Measurements from ENCODE around the gene S100PBP.

Gene S100PBP

GRCh38 chr1:32848354-32849063, 31.1 kb downstream of the S100PBP start:
- no peaks in the 10 kb centered on the region for H3K27me3 ChIP-seq (ENCODE audit: control insufficient read depth, insufficient read depth, low read length)
- H3K4me1 ChIP-seq (ENCODE audit: control insufficient read depth, insufficient read depth, low read length), result peaks cover 10% of the 10 kb centered on the region; the same call in 1 of the 2 replicates
- no peaks in the 10 kb centered on the region for H3K9me3 ChIP-seq (ENCODE audit: control insufficient read depth, insufficient read depth, low read depth, low read length)
- no peak overlapping the region for H3K27ac ChIP-seq (ENCODE audit: low read depth, low read length)
- H3K36me3 ChIP-seq (ENCODE audit: control insufficient read depth, insufficient read depth, low read length), result peaks cover 41% of the 10 kb centered on the region
- no peak overlapping the region for H3K4me3 ChIP-seq (ENCODE audit: low read depth, low read length)
- no peak overlapping the region for H3K9ac ChIP-seq (ENCODE audit: low read length)

- peaks cover 69% of the 10 kb centered on the region for H3K36me3 ChIP-seq (ENCODE audit: control insufficient read depth, insufficient read depth, low read length)
- H3K27ac ChIP-seq (ENCODE audit: low read depth, low read length), result no peak overlapping the region
- H3K4me3 ChIP-seq (ENCODE audit: low read depth, low read length), result no peak overlapping the region
- H3K4me1 ChIP-seq (ENCODE audit: control insufficient read depth, insufficient read depth, low read length), result peaks cover 1% of the 10 kb centered on the region; the same call in 1 of the 2 replicates
- H3K27me3 ChIP-seq (ENCODE audit: control insufficient read depth, insufficient read depth, low read length), result no peaks in the 10 kb centered on the region
- no peaks in the 10 kb centered on the region for H3K9me3 ChIP-seq (ENCODE audit: control insufficient read depth, insufficient read depth, low read depth, low read length)
- H3K9ac ChIP-seq (ENCODE audit: low read length), result no peak overlapping the region
These were observed 38.6 kb downstream of the S100PBP start for GRCh38 chr1:32855861-32856617.

DNA sequence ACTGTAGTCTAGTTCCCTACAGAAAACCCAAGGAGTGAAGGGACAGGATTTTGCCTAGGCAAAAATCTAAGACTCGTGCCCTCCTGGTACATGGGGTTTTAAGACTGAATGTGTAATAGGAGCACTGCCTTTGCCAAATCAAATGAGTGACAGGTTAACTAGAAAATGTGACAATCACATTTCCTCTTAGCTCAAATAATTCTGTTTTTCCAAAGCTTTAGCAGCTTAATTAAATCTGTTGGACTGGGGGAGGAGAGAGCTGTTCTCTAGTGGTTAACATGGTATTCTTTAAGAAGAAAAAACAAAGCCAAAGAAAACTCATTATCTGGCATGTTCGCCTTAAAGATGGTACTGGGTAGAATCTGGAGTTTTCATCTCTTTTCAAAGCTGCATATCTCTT, 40.7 kb downstream of the S100PBP start:
- Histone ChIP-seq H3K27me3 (ENCODE audit: control insufficient read depth, insufficient read depth, low read length) (no peaks in the 10 kb centered on the region), H3K9ac (ENCODE audit: low read length) (no peak overlapping the region), H3K9me3 (ENCODE audit: control insufficient read depth, insufficient read depth, low read depth, low read length) (no peaks in the 10 kb centered on the region), H3K4me1 (ENCODE audit: control insufficient read depth, insufficient read depth, low read length) (no peaks in the 10 kb centered on the region), H3K36me3 (ENCODE audit: control insufficient read depth, insufficient read depth, low read length) (peaks cover 76% of the 10 kb centered on the region), H3K27ac (ENCODE audit: low read depth, low read length) (no peak overlapping the region), H3K4me3 (ENCODE audit: low read depth, low read length) (no peak overlapping the region)

- H3K4me3 ChIP-seq (ENCODE audit: low read depth, low read length), result no peak overlapping the region
- H3K36me3 ChIP-seq (ENCODE audit: control insufficient read depth, insufficient read depth, low read length), result peaks cover 76% of the 10 kb centered on the region
- no peaks in the 10 kb centered on the region for H3K9me3 ChIP-seq (ENCODE audit: control insufficient read depth, insufficient read depth, low read depth, low read length)
- no peak overlapping the region for H3K27ac ChIP-seq (ENCODE audit: low read depth, low read length)
- no peak overlapping the region for H3K9ac ChIP-seq (ENCODE audit: low read length)
- no peaks in the 10 kb centered on the region for H3K4me1 ChIP-seq (ENCODE audit: control insufficient read depth, insufficient read depth, low read length)
- H3K27me3 ChIP-seq (ENCODE audit: control insufficient read depth, insufficient read depth, low read length), result no peaks in the 10 kb centered on the region
These were observed 41.3 kb downstream of the S100PBP start for GRCh38 chr1:32858791-32859190.

DNA sequence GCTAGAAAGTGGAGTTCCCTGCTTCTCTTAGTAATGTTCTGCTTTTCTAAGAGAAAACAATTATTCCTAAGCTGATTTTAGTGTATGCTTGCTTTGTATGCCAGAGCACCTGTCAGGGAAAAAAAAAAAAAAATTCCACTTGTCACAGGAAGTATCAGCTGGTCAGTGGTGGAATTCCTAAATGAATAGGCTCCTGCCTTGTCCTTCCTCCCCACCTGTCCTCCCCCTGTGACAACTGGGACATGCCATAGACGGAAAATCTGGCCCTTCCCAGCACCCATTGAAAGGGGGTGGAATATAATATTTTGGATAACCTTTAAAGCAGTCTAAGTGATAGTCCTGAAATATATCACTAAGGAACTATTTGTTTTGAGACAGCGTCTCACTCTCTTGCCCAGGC, 42.5 kb downstream of the S100PBP start:
- no peaks in the 10 kb centered on the region for H3K9me3 ChIP-seq (ENCODE audit: control insufficient read depth, insufficient read depth, low read depth, low read length)
- H3K27me3 ChIP-seq (ENCODE audit: control insufficient read depth, insufficient read depth, low read length), result no peaks in the 10 kb centered on the region
- no peak overlapping the region for H3K4me3 ChIP-seq (ENCODE audit: low read depth, low read length)
- H3K9ac ChIP-seq (ENCODE audit: low read length), result no peak overlapping the region
- H3K36me3 ChIP-seq (ENCODE audit: control insufficient read depth, insufficient read depth, low read length), result peaks cover 72% of the 10 kb centered on the region
- no peaks in the 10 kb centered on the region for H3K4me1 ChIP-seq (ENCODE audit: control insufficient read depth, insufficient read depth, low read length)
- H3K27ac ChIP-seq (ENCODE audit: low read depth, low read length), result no peak overlapping the region

DNA sequence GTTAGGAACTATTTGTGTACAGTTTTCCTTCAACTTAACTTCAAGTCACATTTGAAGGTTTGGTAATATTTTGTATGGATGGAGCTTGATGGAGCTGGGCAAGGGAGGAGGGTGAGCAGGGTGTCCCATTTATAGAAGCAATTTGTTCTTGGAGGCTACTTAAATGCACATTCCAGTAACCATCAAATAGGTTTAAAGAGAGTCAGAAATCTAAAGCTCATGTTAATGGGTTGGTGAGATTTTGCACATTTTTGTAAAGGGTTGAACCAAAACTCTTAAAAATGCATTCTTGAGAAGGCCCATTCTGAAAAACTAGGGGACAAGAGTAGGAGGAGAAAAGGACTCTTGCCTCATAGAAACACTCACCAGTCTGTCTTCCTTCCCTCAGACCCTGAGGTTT, 43.1 kb downstream of the S100PBP start:
- Histone ChIP-seq H3K9me3 (ENCODE audit: control insufficient read depth, insufficient read depth, low read depth, low read length) (no peaks in the 10 kb centered on the region), H3K36me3 (ENCODE audit: control insufficient read depth, insufficient read depth, low read length) (peaks cover 66% of the 10 kb centered on the region), H3K9ac (ENCODE audit: low read length) (no peak overlapping the region), H3K27me3 (ENCODE audit: control insufficient read depth, insufficient read depth, low read length) (no peaks in the 10 kb centered on the region), H3K4me3 (ENCODE audit: low read depth, low read length) (no peak overlapping the region), H3K4me1 (ENCODE audit: control insufficient read depth, insufficient read depth, low read length) (no peaks in the 10 kb centered on the region), H3K27ac (ENCODE audit: low read depth, low read length) (no peak overlapping the region)

GRCh38 chr1:32861904-32862695, 44.6 kb downstream of the S100PBP start:
- no peaks in the 10 kb centered on the region for H3K9me3 ChIP-seq (ENCODE audit: control insufficient read depth, insufficient read depth, low read depth, low read length)
- peaks cover 51% of the 10 kb centered on the region for H3K36me3 ChIP-seq (ENCODE audit: control insufficient read depth, insufficient read depth, low read length)
- no peaks in the 10 kb centered on the region for H3K27me3 ChIP-seq (ENCODE audit: control insufficient read depth, insufficient read depth, low read length)
- H3K4me3 ChIP-seq (ENCODE audit: low read depth, low read length), result no peak overlapping the region
- no peak overlapping the region for H3K27ac ChIP-seq (ENCODE audit: low read depth, low read length)
- H3K4me1 ChIP-seq (ENCODE audit: control insufficient read depth, insufficient read depth, low read length), result no peaks in the 10 kb centered on the region
- no peak overlapping the region for H3K9ac ChIP-seq (ENCODE audit: low read length)

DNA sequence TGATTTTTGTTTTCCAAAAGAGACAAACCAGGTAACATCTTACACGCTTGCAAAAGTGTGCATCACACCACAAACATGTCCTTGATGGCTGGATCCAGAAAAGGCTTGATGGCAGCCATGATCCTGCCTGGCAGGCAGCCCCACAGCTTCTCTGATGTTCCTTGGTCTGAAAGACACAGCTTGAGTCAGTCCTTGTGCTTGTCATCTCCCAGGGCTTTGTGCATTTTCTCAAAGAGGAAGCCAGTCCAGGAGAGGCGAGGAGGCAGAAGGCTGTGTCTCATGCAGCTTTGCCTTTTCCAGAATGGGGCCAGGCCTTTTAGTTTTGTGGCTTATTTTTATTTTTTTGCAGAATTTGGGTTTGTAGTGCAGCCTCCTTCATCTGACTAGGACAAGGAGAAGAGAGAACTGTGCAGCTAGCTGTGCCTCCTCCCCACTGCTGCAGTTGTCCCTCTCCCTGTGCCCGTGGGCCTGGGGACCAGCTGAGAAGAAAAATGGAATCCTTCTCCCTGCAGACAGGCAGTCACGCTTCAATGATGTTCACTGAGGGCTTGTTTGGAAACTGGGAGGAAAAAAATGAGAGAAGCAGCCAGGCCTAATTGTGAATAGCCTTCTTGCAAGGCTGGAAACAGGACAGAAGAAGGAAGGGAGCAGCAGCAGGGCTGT, 45.9 kb downstream of the S100PBP start:
- H3K4me1 ChIP-seq (ENCODE audit: control insufficient read depth, insufficient read depth, low read length), result no peaks in the 10 kb centered on the region
- no peaks in the 10 kb centered on the region for H3K27me3 ChIP-seq (ENCODE audit: control insufficient read depth, insufficient read depth, low read length)
- H3K36me3 ChIP-seq (ENCODE audit: control insufficient read depth, insufficient read depth, low read length), result peaks cover 43% of the 10 kb centered on the region
- H3K4me3 ChIP-seq (ENCODE audit: low read depth, low read length), result no peak overlapping the region
- no peaks in the 10 kb centered on the region for H3K9me3 ChIP-seq (ENCODE audit: control insufficient read depth, insufficient read depth, low read depth, low read length)
- no peak overlapping the region for H3K9ac ChIP-seq (ENCODE audit: low read length)
- H3K27ac ChIP-seq (ENCODE audit: low read depth, low read length), result no peak overlapping the region

DNA sequence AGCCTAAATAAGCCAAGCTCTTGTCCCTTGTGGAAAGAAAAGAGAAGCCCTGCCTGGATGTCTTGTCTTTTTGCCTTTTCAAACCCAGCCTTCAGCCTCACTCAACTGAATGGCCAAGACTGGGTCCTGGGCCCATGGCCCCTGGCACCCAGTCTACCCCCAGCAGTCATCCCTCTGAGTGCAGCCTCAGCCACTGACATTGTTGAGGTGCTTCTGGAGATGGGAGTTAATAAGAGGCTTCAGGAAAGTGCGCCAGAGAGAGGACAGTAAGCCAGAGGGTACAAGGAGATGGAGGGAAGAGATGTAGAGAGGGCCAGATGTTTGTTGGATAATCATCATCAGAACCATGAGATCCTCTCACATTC, 46.4 kb downstream of the S100PBP start:
- Histone ChIP-seq H3K36me3 (ENCODE audit: control insufficient read depth, insufficient read depth, low read length) (peaks cover 38% of the 10 kb centered on the region), H3K27ac (ENCODE audit: low read depth, low read length) (no peak overlapping the region), H3K4me1 (ENCODE audit: control insufficient read depth, insufficient read depth, low read length) (no peaks in the 10 kb centered on the region), H3K9me3 (ENCODE audit: control insufficient read depth, insufficient read depth, low read depth, low read length) (no peaks in the 10 kb centered on the region), H3K4me3 (ENCODE audit: low read depth, low read length) (no peak overlapping the region), H3K9ac (ENCODE audit: low read length) (no peak overlapping the region), H3K27me3 (ENCODE audit: control insufficient read depth, insufficient read depth, low read length) (no peaks in the 10 kb centered on the region)

GRCh38 chr1:32864375-32865019, 47.0 kb downstream of the S100PBP start:
- H3K36me3 ChIP-seq (ENCODE audit: control insufficient read depth, insufficient read depth, low read length), result peaks cover 32% of the 10 kb centered on the region
- H3K27me3 ChIP-seq (ENCODE audit: control insufficient read depth, insufficient read depth, low read length), result peaks cover 4% of the 10 kb centered on the region
- H3K4me1 ChIP-seq (ENCODE audit: control insufficient read depth, insufficient read depth, low read length), result no peaks in the 10 kb centered on the region
- H3K4me3 ChIP-seq (ENCODE audit: low read depth, low read length), result no peak overlapping the region
- no peaks in the 10 kb centered on the region for H3K9me3 ChIP-seq (ENCODE audit: control insufficient read depth, insufficient read depth, low read depth, low read length)
- H3K9ac ChIP-seq (ENCODE audit: low read length), result no peak overlapping the region
- H3K27ac ChIP-seq (ENCODE audit: low read depth, low read length), result no peak overlapping the region
